K562 (cell line): ENCODE results near the gene GLB1L2. TPM values are rescaled to one million over a fixed set of nuclear protein-coding genes. Genes with fewer than 3 reads are reported as not detected.

Experiments
- ATAC-seq: fragments of 200-7000 bp; cut with Tn5 transposase; 3 replicates; pipeline ENCODE4 v1.9.1; 2020; ENCODE audit warnings: moderate library complexity
- BruUV-seq: library from RNA; stranded (reverse); fragments of 400-500 nt; replicated peaks from 2 replicates; lab custom pipeline; 2021; lab: Mats Ljungman, UMichigan
- CTCF ChIA-PET: fragments of 300-600 bp; formaldehyde crosslinking; extraction: SDS; loops from one replicate; lab custom pipeline; 2021; ENCODE audit warnings: low intra/inter-chr PET ratio; lab: Yijun Ruan, JAX
- POLR2A ChIA-PET: fragments of 300-600, 350-650 bp; sonication (Branson Sonifier 250); formaldehyde crosslinking; extraction: SDS; loops from one replicate; lab custom pipeline; 2021; ENCODE audit warnings: antibody characterized with exemption, inconsistent platforms; lab: Yijun Ruan, JAX
- DNase-seq, 4 experiments: peaks; one replicate each; pipeline versions ENCODE4 v3.0.0 to v3.0.0-alpha.2; 2011 to 2018; ENCODE audit warnings: low spot score in 3 of 4, mixed read lengths in 3 of 4; ENCODE audit errors: extremely low read depth in 1 of 4
- FAIRE-seq: peaks from 2 replicates; lab custom pipeline; 2011; peaks lifted over from hg19 to GRCh38; lab: Jason Lieb, UNC
- H2AFZ ChIP-seq: 2 replicates; pipeline ENCODE4 v1.6.0; 2011; ENCODE audit warnings: low read depth, low read length, control low read depth, inconsistent platforms
- H3K27ac ChIP-seq: fragments of 200-600 bp; 3 replicates; pipeline ENCODE4 v1.8.0; 2011; ENCODE audit warnings: low read depth, mild to moderate bottlenecking, control low read depth, inconsistent platforms, low read length, moderate library complexity, mixed read lengths; ENCODE audit errors: extremely low read depth
- H3K27me3 ChIP-seq, 2 experiments: fragments of 300-600 bp in 1 of 2; 2 replicates in 1 of 2; 3 replicates in 1 of 2; pipeline versions ENCODE4 v1.6.0 to v1.8.0; 2011; ENCODE audit warnings: inconsistent platforms in 2 of 2, low read length in 2 of 2, mild to moderate bottlenecking in 1 of 2, mixed read lengths in 1 of 2, moderate library complexity in 1 of 2; ENCODE audit not compliant: control insufficient read depth in 2 of 2, insufficient read depth in 2 of 2
- H3K36me3 ChIP-seq: fragments of 300-600 bp; 3 replicates; pipeline ENCODE4 v1.8.0; 2011; ENCODE audit warnings: mild to moderate bottlenecking, low read length, inconsistent platforms; ENCODE audit not compliant: control insufficient read depth, insufficient read depth
- H3K4me1 ChIP-seq, 2 experiments: fragments of 200-600 bp in 1 of 2; replicated peaks in 1 of 2; 2 replicates in 1 of 2; 3 replicates in 1 of 2; pipeline versions ENCODE4 v1.5.1 to v1.8.0; 2011; ENCODE audit warnings: inconsistent platforms in 2 of 2, low read length in 2 of 2, mild to moderate bottlenecking in 1 of 2, mixed read lengths in 1 of 2, moderate library complexity in 1 of 2; ENCODE audit not compliant: control insufficient read depth in 2 of 2, insufficient read depth in 2 of 2
- H3K4me2 ChIP-seq: 2 replicates; pipeline ENCODE4 v1.6.1; 2011; ENCODE audit warnings: low read length, control low read depth, inconsistent platforms, mixed read lengths; ENCODE audit not compliant: insufficient read depth
- H3K4me3 ChIP-seq: fragments of 200-600 bp; sonication (generic), shearing (Covaris generic); 2 replicates; pipeline ENCODE4 v1.5.1; 2016; ENCODE audit warnings: control low read depth, inconsistent platforms
- H3K79me2 ChIP-seq: fragments of 200-600 bp; 3 replicates; pipeline ENCODE4 v1.8.0; 2011; ENCODE audit warnings: low read length, inconsistent platforms; ENCODE audit not compliant: control insufficient read depth, insufficient read depth
- H3K9ac ChIP-seq, 2 experiments: 2 replicates each; pipeline versions ENCODE4 v1.6.0 to v1.6.1; 2011; ENCODE audit warnings: low read depth in 2 of 2, low read length in 2 of 2, control low read depth in 1 of 2, inconsistent platforms in 1 of 2, mild to moderate bottlenecking in 1 of 2, mixed read lengths in 1 of 2; ENCODE audit not compliant: insufficient read depth in 1 of 2
- H3K9me1 ChIP-seq: one replicate; pipeline ENCODE4 v1.6.0; 2011; ENCODE audit warnings: inconsistent platforms, mild to moderate bottlenecking, low read length, moderate library complexity; ENCODE audit not compliant: control insufficient read depth, insufficient read depth
- H3K9me3 ChIP-seq: replicated peaks from 2 replicates; pipeline ENCODE4 v1.5.1; 2011; ENCODE audit warnings: low read depth, low read length, inconsistent platforms; ENCODE audit not compliant: control insufficient read depth, insufficient read depth
- H4K20me1 ChIP-seq: replicated peaks from 2 replicates; pipeline ENCODE4 v1.6.1; 2011; ENCODE audit warnings: low read length, inconsistent platforms, mixed read lengths; ENCODE audit not compliant: control insufficient read depth, insufficient read depth
- ARID3B ChIP-seq: fragments of 250-450 bp; sonication (Bioruptor Pico); IDR thresholded peaks from 2 replicates; pipeline ENCODE4 v1.4.0; 2020; ENCODE audit warnings: borderline replicate concordance
- BCL6 ChIP-seq: fragments of 250-450 bp; sonication (Bioruptor Pico); IDR thresholded peaks from 2 replicates; pipeline ENCODE4 v1.4.0; 2020
- HNRNPK ChIP-seq: fragments of 200-400 bp; formaldehyde crosslinking; IDR thresholded peaks from one replicate; pipeline ENCODE4 v1.6.1; 2018; ENCODE audit warnings: mild to moderate bottlenecking, low read depth, low read length; ENCODE audit not compliant: poor library complexity, severe bottlenecking
- NCOA2 ChIP-seq, 2 experiments: fragments of 450-650 bp; IDR thresholded peaks; 2 replicates each; pipeline ENCODE4 v1.6.1; 2018; ENCODE audit warnings: mild to moderate bottlenecking in 2 of 2, moderate library complexity in 1 of 2; ENCODE audit not compliant: partially characterized antibody in 2 of 2
- NR2C1 ChIP-seq, 2 experiments: fragments of 450-650 bp; IDR thresholded peaks; 2 replicates each; pipeline ENCODE4 v1.6.1; 2017; ENCODE audit warnings: mild to moderate bottlenecking in 2 of 2, antibody characterized with exemption in 1 of 2, inconsistent platforms in 1 of 2, missing compliant biosample characterization in 1 of 2, missing genetic modification characterization in 1 of 2
- NR4A1 ChIP-seq, 2 experiments: fragments of 250-450 bp in 1 of 2; fragments of 450-650 bp in 1 of 2; sonication (Bioruptor Pico) in 1 of 2; IDR thresholded peaks; 2 replicates each; pipeline versions ENCODE4 v1.4.0 to v1.6.1; 2016 to 2020; ENCODE audit warnings: mild to moderate bottlenecking in 2 of 2, missing compliant biosample characterization in 1 of 2, missing genetic modification characterization in 1 of 2, moderate library complexity in 1 of 2
- ZEB2 ChIP-seq: fragments of 450-650 bp; IDR thresholded peaks from 2 replicates; pipeline ENCODE4 v1.6.1; 2016
- ZNF311 ChIP-seq: fragments of 250-450 bp; sonication (Bioruptor Pico); IDR thresholded peaks from 2 replicates; pipeline ENCODE4 v1.4.0; 2020; ENCODE audit warnings: mild to moderate bottlenecking, moderate library complexity
- ZNF511 ChIP-seq: sonication (generic); formaldehyde crosslinking; IDR thresholded peaks from 2 replicates; pipeline ENCODE4 v1.8.0; 2022; ENCODE audit warnings: mild to moderate bottlenecking, missing genetic modification reagents
- ZNF639 ChIP-seq, 2 experiments: fragments of 200-800 bp in 1 of 2; sonication (Bioruptor generic) in 1 of 2; sonication (generic) in 1 of 2; formaldehyde crosslinking in 1 of 2; IDR thresholded peaks in 1 of 2; conservative IDR thresholded peaks in 1 of 2; 2 replicates each; pipeline versions ENCODE4 v1.5.0 to v1.6.1; 2016 to 2020; ENCODE audit warnings: missing compliant biosample characterization in 1 of 2, missing genetic modification characterization in 1 of 2, missing genetic modification reagents in 1 of 2
- WGBS: fragments of 100-300 bp; shearing (Covaris generic); methylation state at CpG from one replicate; pipeline ENCODE4 v1.1.6; 2016; ENCODE audit warnings: low coverage, mixed read lengths; ENCODE audit not compliant: insufficient coverage; ENCODE audit errors: missing lambda C conversion rate; 5-methylcytosine and 5-hydroxymethylcytosine counted together
- in situ Hi-C: fragments of 300-500 bp; cut with MboI; formaldehyde crosslinking; loops from 4 replicates; pipeline ENCODE4 v1.15.0; 2018; ENCODE audit warnings: inconsistent platforms, mixed read lengths
- intact Hi-C: fragments of 100-400 bp; cut with micrococcal nuclease; formaldehyde crosslinking; loops from 2 replicates; pipeline ENCODE4 v1.14.2; 2022
- polyA plus RNA-seq, 8 experiments: library from polyadenylated mRNA; depleted of rRNA in 4 of 8; stranded (reverse) in 5 of 8; unstranded in 3 of 8; fragments of >200 nt; fragmentation: Nextera tagmentation in 2 of 8; fragmentation: Illumina TruSeq in 1 of 8; extraction: Ambion mirVana in 2 of 8; extraction: Trizol in 1 of 8; gene quantifications; 2 replicates each; pipeline versions ENCODE4 v1.2.1 to v1.2.3, GENCODE V29; 2011 to 2014; ENCODE audit warnings: inconsistent platforms in 1 of 8, missing spikeins in 1 of 8
- total RNA-seq, 7 experiments: library from RNA; depleted of rRNA in 6 of 7; stranded (reverse); fragments of >200 nt in 6 of 7; fragmentation: Illumina TruSeq in 2 of 7; extraction: Trizol in 2 of 7; gene quantifications; 2 replicates each; pipeline versions ENCODE4 v1.2.1 to v1.2.3, GENCODE V29; 2011 to 2021; ENCODE audit warnings: low replicate concordance in 1 of 7
- TF ChIP-seq, protein P1 (sequence below): fragments of 450-650 bp; formaldehyde crosslinking; IDR thresholded peaks from 2 replicates; pipeline ENCODE4 v1.4.0; 2020; ENCODE audit warnings: mild to moderate bottlenecking, moderate library complexity
- TF ChIP-seq, protein P2 (sequence below): fragments of 450-650 bp; IDR thresholded peaks from 2 replicates; pipeline ENCODE4 v1.6.1; 2018; ENCODE audit not compliant: partially characterized antibody

GLB1L2 gene
- total and polyA plus RNA-seq, 9 of the 15 experiments (the other 6 are each of a cell fraction or from before 2014, with no cell fraction given): 0.84 to 21.4 (median 13.8) TPM

DNA sequence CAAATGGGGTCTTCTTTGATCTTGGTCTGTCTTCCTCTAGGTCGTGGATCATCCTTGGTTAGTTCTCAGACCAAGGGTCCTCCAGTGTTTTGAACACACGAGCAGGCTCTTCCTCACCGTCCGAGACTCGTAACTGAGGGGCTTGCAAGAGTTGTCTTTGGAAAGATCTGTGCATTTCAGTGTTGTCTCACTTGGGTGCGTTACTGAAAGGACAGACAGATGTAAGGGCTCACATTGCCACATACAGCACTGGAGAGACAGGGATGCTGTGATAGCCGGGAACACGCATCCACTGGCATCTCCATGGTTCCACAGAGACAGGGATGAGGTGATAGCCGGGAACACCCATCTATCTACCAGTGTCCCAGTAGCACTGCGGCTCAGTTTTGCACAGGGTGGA is 15.7 kb downstream of the GLB1L2 start:
- Histone ChIP-seq H3K9me1 (no peaks in the 10 kb centered on the region), H3K9me3 (no peaks in the 10 kb centered on the region), H2AFZ (no peak overlapping the region), H3K4me1 (no peaks in the 10 kb centered on the region; a peak in 1 of 5 replicates), H3K36me3 (no peaks in the 10 kb centered on the region), H3K9ac (no peak overlapping the region), H3K4me2 (no peak overlapping the region), H3K27me3 (no peaks in the 10 kb centered on the region), H4K20me1 (no peaks in the 10 kb centered on the region), H3K79me2 (no peaks in the 10 kb centered on the region), H3K27ac (no peak overlapping the region), H3K4me3 (no peak overlapping the region)
- CTCF ChIA-PET: no interaction called here
- DNase-seq: no peak
- BruUV-seq: no TSS peak
- 66% methylated on average over 10 of the region's 10 CpGs for WGBS
- POLR2A ChIA-PET: interaction anchor here (0.6 kb wide), 1 partner anchor 21 kb away, joined by 3 read pairs; no protein-coding TSS in a partner anchor
- intact Hi-C loops: no loop called here
- no peak for FAIRE-seq
- ATAC-seq: no peak
- in situ Hi-C loops: no loop called here
- TF ChIP-seq HNRNPK (no peak), ZEB2 (no peak), NR4A1 (CRISPR knock-in tag; IDR thresholded peaks at IDR 0.05) (no peak), NR4A1 (tag; IDR thresholded peaks at IDR 0.05) (no peak), NR2C1 (IDR thresholded peaks at IDR 0.05) (no peak), NR2C1 (tag; IDR thresholded peaks at IDR 0.05) (no peak), NCOA2 (IDR thresholded peaks at IDR 0.05; ENCODE audit: partially characterized antibody in 2 of 2) (no peak), ZNF639 (CRISPR knock-in tag; conservative IDR thresholded peaks at IDR 0.05 in 1 of 2, IDR thresholded peaks at IDR 0.05 in 1 of 2) (no peak), ARID3B (CRISPR knock-in tag) (no peak), ZNF311 (CRISPR knock-in tag) (no peak), BCL6 (no peak), ZNF511 (CRISPR knock-in tag) (no peak)
- TF ChIP-seq, protein P1, sequence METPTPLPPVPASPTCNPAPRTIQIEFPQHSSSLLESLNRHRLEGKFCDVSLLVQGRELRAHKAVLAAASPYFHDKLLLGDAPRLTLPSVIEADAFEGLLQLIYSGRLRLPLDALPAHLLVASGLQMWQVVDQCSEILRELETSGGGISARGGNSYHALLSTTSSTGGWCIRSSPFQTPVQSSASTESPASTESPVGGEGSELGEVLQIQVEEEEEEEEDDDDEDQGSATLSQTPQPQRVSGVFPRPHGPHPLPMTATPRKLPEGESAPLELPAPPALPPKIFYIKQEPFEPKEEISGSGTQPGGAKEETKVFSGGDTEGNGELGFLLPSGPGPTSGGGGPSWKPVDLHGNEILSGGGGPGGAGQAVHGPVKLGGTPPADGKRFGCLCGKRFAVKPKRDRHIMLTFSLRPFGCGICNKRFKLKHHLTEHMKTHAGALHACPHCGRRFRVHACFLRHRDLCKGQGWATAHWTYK (CRISPR knock-in tag): no peak
- TF ChIP-seq, protein P2, sequence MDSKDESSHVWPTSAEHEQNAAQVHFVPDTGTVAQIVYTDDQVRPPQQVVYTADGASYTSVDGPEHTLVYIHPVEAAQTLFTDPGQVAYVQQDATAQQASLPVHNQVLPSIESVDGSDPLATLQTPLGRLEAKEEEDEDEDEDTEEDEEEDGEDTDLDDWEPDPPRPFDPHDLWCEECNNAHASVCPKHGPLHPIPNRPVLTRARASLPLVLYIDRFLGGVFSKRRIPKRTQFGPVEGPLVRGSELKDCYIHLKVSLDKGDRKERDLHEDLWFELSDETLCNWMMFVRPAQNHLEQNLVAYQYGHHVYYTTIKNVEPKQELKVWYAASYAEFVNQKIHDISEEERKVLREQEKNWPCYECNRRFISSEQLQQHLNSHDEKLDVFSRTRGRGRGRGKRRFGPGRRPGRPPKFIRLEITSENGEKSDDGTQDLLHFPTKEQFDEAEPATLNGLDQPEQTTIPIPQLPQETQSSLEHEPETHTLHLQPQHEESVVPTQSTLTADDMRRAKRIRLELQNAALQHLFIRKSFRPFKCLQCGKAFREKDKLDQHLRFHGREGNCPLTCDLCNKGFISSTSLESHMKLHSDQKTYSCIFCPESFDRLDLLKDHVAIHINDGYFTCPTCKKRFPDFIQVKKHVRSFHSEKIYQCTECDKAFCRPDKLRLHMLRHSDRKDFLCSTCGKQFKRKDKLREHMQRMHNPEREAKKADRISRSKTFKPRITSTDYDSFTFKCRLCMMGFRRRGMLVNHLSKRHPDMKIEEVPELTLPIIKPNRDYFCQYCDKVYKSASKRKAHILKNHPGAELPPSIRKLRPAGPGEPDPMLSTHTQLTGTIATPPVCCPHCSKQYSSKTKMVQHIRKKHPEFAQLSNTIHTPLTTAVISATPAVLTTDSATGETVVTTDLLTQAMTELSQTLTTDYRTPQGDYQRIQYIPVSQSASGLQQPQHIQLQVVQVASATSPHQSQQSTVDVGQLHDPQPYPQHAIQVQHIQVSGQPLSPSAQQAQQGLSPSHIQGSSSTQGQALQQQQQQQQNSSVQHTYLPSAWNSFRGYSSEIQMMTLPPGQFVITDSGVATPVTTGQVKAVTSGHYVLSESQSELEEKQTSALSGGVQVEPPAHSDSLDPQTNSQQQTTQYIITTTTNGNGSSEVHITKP: no peak
